ENCODE measurements around the gene C3.
"Not testable (repeated sequence)": the region's sequence is repeated elsewhere in the genome, so short reads cannot be mapped to it uniquely, and the experiment has no call there.

C3 gene

DNA sequence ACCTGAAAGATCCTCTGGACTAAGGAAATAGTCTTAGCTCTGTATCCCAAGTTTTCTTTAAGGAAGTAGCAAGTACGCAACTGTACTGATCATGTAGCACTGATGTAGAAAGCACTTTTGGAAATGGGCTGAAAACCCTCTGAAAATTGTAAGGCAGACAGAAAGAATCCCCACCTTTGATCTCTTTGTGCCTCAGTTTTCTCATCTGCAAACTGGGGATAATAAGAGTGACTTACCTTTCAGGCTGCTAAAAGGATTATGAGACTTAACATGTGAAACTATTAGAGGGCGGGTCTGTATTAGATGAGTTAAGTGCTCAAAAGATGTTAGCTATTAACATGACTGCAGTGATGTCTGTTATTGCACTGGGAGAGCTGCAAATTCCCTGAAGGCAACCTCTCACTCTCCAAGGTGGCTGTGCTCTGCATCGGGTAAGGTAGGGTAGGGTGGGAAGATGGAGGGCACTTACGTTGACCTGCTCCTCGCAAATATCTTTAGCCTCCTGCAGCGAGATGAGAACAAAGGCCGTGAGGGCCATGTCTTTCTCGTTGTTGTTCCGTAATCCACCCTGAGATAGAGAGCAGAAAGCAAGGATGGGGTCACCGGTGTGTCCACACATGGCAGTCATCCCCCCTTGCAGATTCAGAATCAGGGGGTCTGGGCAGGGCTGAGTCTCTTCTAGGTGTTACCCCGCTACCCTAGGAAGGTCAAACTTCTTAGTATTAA is 30.1 kb downstream of the C3 start:
- DNase-seq (ENCODE audit: low spot score): no peak

DNA sequence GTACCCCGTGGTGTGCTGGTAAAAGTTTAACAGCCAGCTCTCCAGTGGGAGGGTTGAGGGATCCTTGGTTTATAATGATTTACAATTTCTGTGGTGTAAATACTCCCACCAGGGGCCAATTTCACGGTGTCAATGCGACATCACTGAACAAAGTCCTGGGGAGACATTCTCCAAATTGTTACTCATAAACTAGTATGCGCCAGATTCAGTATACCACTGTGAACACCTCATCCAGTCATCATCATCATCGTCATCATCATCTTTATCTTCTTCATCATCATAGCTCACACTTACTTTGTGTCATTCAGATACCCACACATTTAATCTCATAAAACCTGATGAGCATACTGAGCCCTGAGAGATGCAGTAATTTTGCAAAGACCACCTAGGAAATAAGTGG is 33.3 kb downstream of the C3 start:
- no peak for DNase-seq (ENCODE audit: low spot score)

DNA sequence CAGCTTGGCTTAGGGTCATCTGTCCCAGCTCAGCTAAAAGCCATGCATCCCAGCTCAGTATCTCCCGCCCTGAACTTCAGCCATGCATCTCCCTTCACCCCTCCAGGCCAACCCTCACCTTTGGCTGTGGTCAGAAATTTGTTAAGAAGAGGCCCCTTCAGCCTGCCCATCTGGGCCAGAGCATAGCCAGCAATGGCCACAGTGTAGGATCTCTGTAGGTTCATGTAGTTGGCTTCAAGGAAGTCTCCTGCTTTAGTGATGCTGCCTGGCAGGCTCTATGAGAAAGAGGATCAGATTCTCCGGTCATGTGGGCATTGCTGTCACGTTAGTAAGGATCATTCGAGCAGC is 33.8 kb downstream of the C3 start:
- no peak for DNase-seq (ENCODE audit: low spot score)

DNA sequence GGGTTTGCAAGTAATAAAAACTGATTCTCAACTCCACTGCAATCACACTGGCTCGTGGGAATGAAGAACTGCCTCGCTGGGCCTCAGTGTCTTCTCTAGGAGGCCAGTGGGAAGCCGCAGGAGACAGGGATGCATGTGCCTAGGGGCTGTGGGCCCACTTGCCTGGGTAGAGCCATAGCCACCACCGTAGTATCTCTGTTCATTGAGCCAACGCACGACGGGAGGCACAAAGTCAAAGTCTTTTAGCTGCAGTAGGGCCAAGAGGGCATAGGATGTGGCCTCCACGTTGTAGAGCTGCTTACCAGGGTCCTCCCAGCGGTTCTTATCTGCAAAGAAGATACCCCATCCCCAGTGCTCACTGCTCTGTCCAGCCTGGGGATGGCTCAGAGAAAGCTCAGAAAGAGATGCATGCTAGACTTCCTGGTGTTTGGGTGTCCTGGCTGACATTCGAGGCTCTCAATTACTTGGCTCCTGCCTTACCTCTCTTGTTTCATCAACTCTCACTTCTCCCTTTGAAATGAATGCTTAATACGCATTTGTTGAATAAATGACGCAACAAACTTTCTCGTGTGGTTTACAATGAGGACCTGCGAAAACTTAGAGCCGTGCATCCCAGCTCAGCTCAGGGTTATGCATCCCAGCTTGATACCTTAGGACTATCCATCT is 34.4 kb downstream of the C3 start:
- no peak for DNase-seq (ENCODE audit: low spot score)

DNA sequence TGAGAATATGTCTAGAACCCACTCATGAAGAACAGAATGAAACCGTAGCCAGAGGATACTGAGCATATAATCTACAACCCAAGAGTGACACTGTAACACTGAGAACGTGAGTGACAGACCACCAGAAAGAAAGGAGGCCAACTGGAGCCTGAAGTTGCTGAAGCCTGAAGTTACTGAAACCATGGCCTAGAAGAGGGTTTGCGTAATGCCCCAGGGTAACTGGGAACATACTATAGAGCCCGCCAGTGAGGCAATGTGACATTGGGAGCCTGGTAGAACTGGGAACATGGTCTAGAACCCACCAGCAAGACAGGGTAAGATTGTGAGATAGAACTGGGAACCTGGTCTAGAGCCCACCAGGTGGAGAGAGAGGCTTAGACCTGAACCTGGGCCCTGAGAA is 35.0 kb downstream of the C3 start:
- DNase-seq (ENCODE audit: low spot score): no peak

DNA sequence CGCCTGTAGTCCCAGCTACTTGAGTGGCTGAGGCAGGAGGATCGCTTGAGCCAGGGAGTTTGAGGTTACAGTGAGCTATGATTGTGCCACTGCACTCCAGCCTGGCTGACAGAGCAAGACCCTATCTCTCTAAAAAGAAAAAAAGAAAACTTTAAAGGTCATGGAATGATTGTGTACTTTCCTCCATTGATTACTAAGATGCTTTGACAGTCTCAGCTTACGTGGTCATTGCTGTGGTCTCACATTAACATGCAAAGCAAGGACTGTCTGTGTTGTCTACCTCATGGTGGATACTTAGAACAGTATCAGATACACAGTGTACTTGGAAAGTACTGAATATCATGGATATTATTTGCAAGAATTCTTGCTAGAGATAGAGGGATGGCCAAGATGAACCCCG is 36.5 kb downstream of the C3 start:
- no peak for DNase-seq (ENCODE audit: low spot score)

DNA sequence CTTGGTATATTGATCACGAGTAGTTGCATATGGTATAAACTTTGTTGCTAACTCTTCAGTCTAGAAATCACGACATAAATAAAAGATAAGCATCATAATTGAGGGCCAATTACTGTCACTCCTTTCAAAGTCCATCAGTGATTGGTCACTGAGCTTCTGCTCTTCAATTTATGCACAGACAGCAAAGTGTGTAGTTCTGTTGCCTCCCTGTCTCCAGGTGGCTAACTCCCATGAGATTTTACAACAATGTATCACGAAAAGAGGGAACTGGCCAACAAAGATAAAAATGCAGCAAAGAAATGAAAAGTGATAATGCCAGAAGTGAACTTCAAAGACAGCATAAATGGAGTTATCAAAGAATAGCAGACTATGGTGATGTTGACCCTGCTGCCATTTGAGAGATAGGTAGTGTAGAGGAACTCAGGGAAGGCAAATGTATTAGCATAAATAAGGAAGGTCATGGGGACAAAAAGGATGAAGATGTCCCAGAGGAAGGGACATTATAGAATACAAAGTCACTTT is 37.8 kb downstream of the C3 start:
- DNase-seq (ENCODE audit: low spot score): no peak

DNA sequence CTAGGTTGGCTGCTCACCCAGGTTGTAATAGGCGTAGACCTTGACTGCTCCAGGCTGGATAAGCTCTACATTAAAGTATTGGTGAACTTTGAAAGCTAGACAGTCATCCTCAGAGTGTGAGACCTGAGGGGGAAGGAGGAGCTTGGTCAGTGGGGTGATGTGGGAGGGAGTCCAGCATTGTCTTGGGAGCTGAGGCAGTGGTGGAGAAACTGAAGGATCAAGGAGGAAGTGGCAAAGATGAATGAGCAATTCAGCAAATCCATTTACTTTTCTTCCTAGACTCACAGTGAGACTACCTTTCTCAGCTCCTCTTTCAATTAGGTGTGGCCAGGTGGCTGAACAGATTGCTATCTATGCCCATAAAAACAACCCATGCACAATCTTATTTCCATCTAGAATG is 40.3 kb downstream of the C3 start:
- no peak for DNase-seq (ENCODE audit: low spot score)

DNA sequence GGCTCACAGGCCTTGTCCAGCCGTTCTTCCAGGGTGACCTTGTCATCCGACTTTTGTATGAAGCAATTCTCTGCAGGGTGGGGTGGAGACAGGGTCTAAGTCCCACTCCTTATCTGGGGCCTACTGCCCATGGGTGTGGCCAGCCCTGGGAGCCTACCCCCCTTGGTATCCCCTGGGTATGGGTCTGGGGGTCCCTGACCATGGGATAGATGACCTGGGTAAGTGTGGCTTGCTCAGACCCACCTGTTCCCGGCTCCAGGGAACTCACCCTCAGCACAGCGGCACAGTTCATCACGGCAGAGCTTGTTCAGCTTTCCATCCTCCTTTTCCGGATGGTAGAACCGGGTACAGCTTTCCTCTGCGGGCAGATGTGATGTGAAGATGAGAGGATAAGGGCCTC is 41.3 kb downstream of the C3 start:
- DNase-seq (ENCODE audit: low spot score): no peak

DNA sequence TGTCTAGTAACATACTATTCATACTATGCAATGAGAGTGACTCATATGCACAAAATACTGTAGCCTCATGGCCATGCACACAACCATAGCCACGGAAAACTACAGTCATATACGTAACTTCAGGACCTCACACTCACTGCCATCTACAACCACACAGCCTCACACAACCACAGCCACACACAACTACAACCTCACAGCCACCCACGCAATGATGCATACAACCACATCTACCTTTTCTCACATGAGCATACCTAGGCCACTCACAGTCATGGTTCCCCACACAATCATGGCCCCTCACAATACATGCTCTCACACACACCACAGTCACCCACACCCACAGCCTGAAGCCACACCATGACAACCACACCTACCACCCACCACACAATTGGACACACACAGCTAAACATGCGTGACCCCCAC is 41.8 kb downstream of the C3 start:
- DNase-seq (ENCODE audit: low spot score): peak; percentile 19

DNA sequence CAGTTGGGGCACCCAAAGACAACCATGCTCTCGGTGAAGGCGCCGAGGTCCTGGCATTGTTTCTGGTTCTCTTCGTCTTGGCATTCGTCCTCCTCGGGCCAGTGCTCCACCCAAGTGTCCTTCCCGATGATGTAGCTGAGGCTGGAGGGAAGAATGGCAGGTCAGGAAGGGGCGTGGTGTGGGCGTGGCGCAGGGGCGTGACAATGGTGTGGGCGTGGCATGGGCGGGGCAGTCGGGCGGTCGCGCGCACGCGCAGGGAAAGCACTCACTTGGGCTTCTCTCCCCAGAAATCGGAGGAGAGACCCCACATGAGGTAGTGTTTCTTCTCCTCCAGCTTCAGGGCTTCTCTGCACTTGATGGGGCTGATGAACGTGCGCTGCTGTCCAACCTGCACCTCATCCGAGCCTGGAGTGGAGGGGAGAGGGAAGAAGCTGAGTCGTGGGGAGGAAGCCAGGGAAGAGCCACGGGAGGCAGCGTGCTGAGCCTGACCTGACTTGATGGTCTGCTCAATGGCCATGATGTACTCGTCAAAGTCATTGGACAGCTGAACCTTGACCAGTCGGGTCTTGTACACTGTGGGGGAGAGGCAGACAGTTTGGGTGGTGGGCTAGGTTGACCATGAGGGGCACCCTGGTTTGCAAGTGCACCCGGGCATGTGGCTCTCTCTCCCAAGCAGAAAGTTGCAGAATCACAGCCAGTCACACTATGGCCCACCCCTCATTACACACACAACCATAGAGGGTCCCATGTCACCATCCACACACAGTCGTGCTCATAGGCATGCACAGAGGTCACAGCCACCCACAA is 42.4 kb downstream of the C3 start:
- no peak for DNase-seq (ENCODE audit: low spot score)

DNA sequence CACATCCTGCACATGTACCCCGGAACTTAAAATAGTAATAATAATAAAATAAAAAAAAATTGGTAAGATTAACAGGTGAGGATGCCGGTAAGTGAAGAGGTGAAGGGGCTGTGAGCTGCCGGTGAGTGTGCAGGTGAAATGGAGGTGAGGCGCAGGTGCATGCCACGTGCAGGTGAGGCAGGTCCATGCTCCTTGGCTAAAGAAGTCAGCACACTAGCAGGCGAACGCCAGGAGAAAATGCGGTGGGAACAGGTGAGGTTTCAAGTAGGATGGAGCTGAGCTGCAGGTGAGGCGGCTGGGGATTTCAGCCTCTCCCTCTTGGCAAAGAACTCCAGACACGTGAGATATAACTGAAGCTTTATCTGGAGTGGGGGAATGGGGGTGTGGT is 43.0 kb downstream of the C3 start:
- no peak for DNase-seq (ENCODE audit: low spot score)

DNA sequence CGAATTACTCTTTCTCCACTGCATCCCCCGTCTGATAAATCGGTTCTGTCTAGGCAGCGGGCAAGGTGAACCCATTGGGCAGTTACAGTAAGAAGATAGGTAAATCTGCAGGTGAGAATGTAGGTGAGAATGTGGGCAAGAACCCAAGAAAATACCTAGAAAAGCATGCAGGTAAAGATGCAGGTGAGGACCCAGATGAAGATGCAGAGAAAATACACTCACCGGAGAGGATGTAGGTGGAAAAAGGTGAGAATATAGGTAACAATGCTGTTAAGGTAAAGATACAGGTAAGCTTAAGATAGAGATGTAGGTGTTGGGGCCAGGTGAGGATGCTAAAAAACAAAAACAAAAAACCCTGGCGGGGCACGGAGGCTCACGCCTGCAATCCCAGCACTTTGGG is 44.2 kb downstream of the C3 start:
- no peak for DNase-seq (ENCODE audit: low spot score)

DNA sequence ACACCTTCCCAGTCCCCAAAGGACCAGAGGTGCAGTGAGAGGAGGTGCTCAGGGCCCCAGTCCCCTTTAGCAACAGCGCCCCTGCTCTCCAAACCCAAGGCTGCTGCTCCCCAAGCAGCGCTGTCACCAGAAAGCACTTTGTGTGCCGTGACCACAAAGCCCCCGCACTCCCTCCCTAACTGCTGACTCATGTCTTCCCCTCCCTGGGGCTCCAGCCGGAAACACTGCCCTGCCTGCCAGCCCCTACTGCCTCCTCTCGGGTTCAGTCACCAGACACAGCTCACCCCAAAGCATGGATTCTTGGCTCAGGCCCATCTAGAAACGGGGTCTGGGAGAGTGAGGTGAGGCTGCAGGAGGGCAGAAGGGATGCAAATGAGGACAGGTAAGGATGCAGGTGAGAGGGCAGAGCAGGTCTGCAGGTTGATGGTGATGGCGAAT is 45.6 kb downstream of the C3 start:
- DNase-seq (ENCODE audit: low spot score): peak; percentile 72

DNA sequence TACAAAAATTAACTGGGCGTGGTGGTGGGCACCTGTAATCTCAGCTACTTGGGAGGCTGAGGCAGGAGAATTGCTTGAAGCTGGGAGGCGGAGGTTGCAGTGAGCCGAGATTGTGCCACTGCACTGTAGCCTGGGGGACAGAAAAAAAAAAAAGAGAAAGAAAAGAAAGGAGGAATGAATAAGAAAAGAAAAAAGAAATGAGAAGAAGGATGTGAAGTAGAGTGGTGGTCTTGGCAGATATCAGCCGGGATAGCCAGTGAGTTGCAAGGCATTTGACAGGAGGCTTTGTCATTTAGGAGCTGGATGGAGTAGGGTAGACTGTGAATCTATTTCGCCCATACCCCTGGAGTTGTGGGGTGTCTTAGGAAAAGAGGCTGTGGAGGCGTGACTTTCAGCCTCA is 46.0 kb downstream of the C3 start:
- not testable (repeated sequence) for DNase-seq (ENCODE audit: low spot score)

DNA sequence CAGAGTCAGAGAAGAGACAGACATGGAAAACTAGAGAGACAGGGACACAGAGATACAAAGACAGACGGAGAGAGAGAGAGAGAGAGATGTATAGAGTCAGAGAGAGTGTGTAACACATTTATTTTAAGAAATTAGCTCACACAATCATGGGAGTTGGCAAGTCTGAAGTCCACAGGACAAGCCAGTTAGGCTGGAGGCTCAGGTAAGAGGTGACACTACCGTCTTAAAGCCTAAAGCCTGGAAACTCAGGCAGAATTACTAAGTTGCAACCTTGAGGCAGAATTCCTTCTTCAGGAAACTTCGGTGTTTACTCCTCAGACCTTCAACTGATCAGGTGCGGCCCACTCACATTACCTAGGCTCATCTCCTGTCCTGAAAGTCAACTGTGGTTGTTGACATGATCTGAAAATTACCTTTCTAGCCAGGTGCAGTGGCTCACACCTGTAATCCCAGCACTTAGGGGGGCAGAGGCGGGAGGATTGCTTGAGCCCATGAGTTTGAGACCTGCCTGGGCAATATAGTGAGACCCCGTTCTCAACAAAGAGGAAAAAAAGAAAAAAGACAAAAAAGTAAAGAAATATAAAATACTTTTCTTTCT is 47.7 kb downstream of the C3 start:
- no peak for DNase-seq (ENCODE audit: low spot score)

DNA sequence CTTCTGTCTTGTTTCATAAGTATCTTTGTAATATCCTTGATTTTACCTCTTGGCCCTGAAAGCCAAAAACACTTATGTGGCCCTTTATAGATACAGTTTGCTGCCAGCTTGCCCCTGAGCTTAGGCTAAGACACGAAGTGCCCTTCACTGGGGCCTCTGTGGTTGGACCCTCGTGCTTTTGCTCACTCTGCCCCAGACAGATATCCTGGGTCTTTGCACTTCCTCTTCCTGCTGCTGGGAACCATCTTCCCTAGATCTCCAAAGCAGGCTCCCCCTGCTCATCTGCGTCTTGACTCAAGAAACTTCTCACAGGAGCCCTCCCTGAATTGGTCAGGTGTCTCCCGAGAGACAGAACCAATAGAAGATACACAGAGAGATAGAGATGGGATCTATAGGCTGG is 48.5 kb downstream of the C3 start:
- DNase-seq (ENCODE audit: low spot score): no peak

DNA sequence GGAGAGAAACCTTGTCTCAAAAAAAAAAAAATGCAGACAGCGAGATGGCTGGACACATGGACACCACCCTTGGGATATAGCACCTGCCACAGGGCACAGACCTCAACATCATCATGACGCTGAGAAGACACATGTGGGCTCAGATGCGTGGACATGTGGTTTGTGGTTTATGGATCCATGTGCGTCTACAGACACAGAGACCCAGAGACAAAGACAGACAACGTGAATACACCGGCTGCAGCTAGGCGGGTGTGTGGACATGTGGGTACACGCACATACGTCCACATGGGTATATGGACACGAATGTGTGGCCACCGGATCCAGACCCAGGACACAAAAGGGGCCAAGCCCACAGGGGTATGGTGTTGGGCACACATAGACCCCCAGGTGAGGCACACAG is 51.8 kb downstream of the C3 start:
- DNase-seq (ENCODE audit: low spot score): no peak

DNA sequence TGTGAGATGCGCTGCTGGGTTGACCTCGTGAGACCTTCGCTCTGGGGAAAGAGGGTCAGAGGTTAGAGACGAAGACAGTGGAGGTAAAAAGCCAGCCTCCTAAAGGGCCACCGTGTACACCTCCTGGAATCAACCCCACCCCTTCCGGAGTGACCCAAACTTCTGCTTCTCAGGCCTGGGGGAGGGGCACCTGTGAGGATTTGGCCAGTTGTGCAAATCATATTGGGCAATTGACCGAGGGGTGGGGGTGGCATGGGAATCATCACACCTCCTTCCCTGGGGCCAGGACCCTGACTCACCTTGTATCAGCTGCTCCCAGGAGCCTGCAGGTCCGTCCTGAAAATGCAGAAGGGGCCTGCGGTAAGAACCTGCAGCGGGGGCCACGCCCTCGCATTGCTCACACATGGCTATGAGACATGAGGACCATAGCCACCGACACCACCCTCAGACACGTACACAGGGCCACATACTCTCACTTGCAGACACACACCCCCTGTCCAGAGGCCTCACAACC is 53.3 kb downstream of the C3 start:
- peak; percentile 41 for DNase-seq (ENCODE audit: low spot score)

DNA sequence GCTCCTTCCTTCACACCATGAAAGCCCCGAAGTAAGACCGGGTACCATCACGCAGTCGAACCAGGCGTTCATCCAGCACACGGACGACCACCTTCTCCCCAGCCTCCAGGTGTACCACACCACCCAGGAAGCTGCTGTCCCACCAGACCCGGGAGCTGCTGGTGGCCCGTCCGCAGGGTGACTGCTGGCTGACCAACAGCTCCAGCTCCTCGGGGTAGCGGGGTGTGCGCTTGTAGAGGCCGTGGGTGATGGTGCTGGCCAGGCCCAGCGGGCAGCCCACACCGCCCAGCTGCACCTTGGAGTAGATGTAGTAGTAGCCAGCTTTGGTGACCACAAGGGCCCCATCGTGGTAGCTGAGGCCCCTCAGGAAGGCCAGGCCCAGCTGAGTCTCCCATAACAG is 55.5 kb downstream of the C3 start:
- DNase-seq (ENCODE audit: low spot score): no peak

DNA sequence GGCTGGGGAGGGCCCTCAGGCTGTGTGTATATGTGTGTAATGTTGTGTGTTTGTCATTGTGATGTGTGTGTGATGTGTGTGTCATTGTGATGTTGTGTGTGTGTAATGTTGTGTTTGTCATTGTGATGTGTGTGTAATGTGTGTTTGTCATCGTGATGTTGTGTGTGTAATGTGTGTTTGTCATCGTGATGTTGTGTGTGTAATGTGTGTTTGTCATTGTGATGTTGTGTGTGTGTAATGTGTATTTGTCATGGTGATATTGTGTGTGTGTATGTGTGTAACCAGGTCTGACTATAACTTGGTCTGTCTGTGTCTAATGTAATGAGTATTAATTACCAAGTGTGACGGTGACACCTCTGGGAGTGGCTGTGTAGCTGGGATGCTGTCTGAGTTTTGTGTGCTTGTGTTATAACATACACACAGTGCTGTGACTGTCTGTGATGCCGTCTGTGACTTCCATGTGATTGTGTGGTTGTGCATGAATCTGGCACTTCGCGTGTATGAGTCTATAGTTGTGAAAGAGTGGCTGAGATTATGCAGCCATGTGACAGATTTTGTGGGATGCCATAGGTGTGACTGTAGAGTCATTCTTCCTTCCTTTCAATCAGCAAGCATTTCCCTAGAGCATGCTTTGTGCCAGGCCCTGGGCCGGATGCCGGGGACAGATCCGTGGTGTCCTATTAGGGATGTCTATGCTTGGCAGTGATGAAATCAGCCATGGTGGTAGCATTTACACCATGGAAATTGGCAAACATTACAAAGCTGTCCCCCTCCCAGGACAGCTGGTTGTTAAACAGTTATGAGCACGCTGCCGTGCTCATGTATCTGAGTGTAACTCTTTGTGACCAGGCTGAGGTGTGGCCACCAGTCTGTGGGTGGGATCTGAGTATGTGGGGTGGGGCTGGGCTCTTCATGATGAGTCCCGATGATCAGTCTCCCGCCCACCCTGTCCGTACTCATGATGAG is 56.9 kb downstream of the C3 start:
- peak; percentile 21 for DNase-seq (ENCODE audit: low spot score)

Data from SW480 (cell line).